HG02759 (cell line): ENCODE measurements around the gene LMO2.
"Not testable (repeated sequence)": the region's sequence is repeated elsewhere in the genome, so short reads cannot be mapped to it uniquely, and the experiment has no call there.

ENCODE experiments used
- ATAC-seq: cut with Tn5 transposase; IDR thresholded peaks from one replicate; pipeline ENCODE4 v1.9.1; 2021; ENCODE audit warnings: mild to moderate bottlenecking, moderate library complexity; ENCODE audit not compliant: unreplicated experiment

The LMO2 gene

DNA sequence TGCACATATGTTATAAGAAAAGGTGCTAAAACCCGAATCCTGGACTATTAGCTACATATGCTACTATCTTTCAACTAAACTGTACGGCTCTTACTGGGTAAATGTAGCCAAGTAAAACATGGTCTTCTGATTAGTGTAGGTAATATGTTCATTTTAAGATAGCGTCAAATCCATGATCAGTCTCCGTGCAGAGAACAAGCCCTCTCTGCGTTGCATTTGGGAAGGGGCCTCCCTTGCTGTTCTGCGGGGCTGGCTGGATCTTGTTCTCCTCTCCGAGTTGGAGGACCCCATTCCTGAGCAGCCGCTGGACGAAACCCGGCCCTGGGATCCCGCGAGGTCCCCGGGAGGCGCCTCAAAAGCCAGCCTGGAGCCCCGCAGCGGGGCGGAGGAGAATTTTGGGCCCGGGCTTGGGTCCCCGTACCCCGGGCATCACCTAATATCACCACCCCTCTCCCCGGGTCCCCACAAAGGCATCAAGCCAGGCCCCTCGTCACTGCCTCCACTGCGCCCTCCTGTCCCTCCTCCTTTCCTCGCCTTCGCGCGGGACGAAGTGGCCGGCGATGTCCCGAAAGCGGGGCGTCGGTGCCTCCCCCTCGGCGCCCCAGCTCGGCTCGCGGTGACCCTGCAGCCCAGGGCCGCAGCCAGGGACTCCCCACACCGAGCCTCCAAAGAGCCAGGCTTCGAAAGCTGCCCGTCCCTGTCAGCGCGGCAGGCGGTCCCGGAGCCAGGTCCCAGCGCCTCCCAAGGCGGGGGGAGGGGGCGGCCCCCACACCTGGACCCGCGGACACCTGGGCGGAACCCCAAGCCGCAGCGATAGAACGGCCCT, 63.1 kb downstream of the LMO2 start:
- no peak for ATAC-seq

DNA sequence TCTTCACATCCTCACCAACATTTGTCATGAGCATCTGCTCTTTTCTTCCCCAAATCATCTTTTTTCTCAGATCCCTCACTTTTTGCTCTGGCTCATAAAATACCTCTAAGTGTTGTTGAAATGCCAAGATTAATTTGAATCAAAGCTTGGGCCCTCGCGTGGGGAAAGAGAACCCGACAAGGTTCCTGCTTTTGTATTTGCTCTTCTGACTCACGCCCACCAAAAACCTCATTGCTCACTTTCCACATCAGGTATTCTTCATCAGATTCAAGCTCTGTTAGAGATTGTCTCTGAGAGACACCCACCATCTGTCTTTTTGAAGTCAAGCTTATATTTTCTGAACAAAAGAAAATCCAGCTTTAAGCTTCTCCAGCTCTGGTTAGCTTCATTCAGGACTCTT, 64.7 kb downstream of the LMO2 start:
- ATAC-seq: no peak

DNA sequence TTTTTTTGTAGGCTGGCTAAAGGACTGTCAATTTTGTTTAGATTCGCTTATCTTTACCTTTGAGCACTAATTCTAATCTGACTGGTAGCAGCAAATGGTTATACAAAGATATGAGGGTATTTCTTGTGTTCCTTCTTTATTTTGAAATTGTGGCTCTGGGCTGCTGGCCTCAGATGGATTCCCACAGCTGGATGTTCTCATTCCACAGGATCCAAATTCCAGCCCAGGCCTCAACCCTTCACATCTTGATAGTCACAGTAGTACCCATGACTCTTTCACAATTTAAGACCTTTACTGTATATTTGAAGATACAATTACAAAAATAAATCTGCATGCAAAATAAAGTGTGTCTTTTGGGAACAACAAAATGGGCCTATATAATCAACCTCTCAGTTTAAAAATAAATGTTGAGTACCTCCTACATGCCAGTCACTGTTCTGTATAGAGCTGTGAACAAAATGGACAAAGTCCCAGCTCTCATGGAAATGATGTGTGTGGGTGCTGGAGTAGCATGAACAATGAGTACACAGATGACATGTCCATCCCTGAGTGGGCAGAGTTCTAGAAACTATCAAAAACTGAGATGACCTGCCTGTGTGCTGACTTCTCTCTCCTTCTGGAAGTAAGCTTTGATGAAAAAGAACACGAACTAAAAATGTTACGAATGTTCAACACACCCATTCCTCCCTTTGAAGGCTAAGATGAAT, 65.9 kb downstream of the LMO2 start:
- no peak for ATAC-seq

DNA sequence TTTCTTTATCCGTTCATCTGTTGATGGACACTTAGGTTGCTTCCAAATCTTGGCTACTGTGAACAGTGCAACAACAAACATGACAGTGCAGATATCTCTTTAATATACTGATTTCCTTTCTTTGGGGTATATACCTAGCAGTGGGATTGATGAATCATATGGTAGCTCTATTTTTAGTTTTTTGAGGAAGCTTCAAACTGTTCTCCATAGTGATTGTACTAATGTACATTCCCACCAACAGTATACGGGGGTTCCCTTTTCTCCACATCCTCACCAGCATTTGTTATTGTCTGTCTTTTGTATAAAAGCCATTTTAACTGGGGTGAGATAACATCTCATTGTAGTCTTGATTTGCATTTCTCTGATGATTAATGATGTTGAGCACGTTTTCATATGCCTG, 68.9 kb downstream of the LMO2 start:
- ATAC-seq: not testable (repeated sequence)

DNA sequence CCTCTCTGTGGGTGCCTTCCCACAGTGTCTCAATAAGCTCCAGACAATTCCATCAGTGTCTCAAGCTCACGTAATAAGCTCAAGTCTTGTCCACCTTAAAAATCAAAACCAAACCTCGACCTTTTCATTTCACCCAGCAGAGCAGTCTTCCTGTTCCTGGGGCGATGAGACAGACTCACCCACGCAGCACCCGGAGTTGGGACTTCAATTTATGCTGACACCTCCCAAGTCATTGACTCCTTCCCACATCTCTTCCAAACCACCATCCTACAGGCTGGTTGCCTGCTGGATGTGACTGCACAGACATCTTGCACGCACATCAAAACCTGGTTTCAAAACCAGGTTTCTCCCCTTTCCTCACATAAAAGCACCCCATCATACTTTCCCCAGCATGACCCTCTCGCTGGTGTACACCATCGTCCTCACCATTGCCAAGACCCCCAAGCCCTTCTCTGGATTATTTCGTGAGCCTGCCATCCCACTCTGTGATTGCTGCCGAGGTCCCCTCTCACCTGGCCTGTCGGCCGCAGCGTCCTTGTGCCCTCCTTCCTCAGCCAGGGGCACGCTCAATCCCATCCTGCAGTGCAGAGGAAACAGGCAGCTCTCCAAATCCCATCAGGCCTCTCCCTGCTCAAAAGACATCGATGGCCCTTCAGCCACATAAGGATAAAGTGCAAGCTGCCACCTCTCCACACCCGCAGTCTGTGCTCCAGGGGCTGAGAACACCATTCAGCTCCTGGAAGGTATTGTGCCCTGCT, 72.4 kb downstream of the LMO2 start:
- no peak for ATAC-seq
